GM10266 (cell line): ENCODE measurements around the gene PHF21B.
"Not testable (repeated sequence)": the region's sequence is repeated elsewhere in the genome, so short reads cannot be mapped to it uniquely, and the experiment has no call there.

Source experiments
- DNase-seq: peaks from one replicate; pipeline ENCODE4 v3.0.0; 2012; ENCODE audit errors: extremely low spot score
- CTCF ChIP-seq: IDR thresholded peaks from 2 replicates; pipeline ENCODE4 v1.5.1; 2012; ENCODE audit warnings: mild to moderate bottlenecking, low read depth; ENCODE audit not compliant: control insufficient read depth, insufficient read depth; ENCODE audit errors: missing control alignments

Gene PHF21B

GRCh38 chr22:44906248-44906936 is 103.4 kb downstream of the PHF21B start:
- DNase-seq = no peak
- TF ChIP-seq CTCF = no peak

GRCh38 chr22:44904492-44905152 is 105.2 kb downstream of the PHF21B start:
- DNase-seq = not testable (repeated sequence)

GRCh38 chr22:44903164-44903563 is 106.6 kb downstream of the PHF21B start:
- DNase-seq = not testable (repeated sequence)

- no peak for TF ChIP-seq CTCF
- DNase-seq = no peak
These were observed 108.5 kb downstream of the PHF21B start for GRCh38 chr22:44901301-44901700.

GRCh38 chr22:44898236-44898635 is 111.6 kb downstream of the PHF21B start:
- no peak for DNase-seq
- TF ChIP-seq CTCF = no peak

- no peak for TF ChIP-seq CTCF
These were observed 114.3 kb downstream of the PHF21B start for GRCh38 chr22:44895296-44896055.

GRCh38 chr22:44894782-44895181 is 115.0 kb downstream of the PHF21B start:
- DNase-seq = no peak
- no peak for TF ChIP-seq CTCF

More at GRCh38 chr22:44895296-44896055, 114.3 kb downstream of the PHF21B start:
- DNase-seq = no peak

GRCh38 chr22:44894321-44894720 is 115.5 kb downstream of the PHF21B start:
- no peak for DNase-seq
- TF ChIP-seq CTCF = no peak
